Measurements from ENCODE around the gene LSM2.

LSM2 gene

DNA sequence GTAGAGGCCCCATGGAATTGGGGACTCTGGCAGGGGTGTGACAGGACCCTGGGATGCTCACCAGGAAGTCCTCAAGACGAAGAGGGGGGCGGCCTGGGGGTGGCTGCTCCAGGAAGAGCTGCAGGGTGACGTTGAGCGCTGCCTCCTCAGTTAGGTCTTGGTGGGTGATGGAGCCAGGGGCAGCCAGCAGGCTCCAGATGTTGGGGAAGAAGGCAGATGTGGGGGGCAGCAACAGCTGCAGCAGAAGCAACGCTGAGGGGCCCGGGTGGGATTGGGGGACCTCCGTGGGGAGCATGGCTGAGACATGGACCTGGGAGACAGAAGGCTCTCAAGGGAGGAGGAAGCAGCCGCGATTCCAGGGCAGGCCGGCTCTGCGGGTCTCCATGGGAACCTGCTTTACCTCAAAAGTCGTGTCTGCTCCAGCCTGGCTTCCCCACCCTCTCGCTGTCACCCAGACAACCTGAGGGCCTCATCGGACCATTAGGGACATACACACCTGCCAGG lies 30.2 kb downstream of the LSM2 start:
- Histone ChIP-seq H3K79me1 (ENCODE audit: low read depth, low read length) (no peaks in the 10 kb centered on the region), H3K9ac (ENCODE audit: low read depth, low read length, poor library complexity) (peak overlapping the region; percentile 21), H2BK5ac (ENCODE audit: low read length) (peak overlapping the region; percentile 53), H2AFZ (ENCODE audit: low read length) (no peak overlapping the region), H4K8ac (ENCODE audit: low read depth, low read length) (no peak overlapping the region), H3K27ac (replicated peaks; ENCODE audit: low read length) (no peak overlapping the region), H3K36me3 (replicated peaks in 1 of 2; ENCODE audit: control insufficient read depth in 2 of 2, insufficient read depth in 2 of 2, low read length in 2 of 2) (peaks cover 28 to 41% of the 10 kb centered on the region in 2 donors), H3K9me3 (replicated peaks in 1 of 2; ENCODE audit: control insufficient read depth in 2 of 2, insufficient read depth in 1 of 2, low read depth in 1 of 2, low read length in 2 of 2) (no peaks in the 10 kb centered on the region), H3K4me1 (ENCODE audit: control insufficient read depth in 2 of 2, insufficient read depth in 1 of 2, low read depth in 1 of 2, low read length in 2 of 2) (peaks cover 4 to 8% of the 10 kb centered on the region in 2 donors), H2BK120ac (ENCODE audit: low read depth, low read length) (no peak overlapping the region), H3K14ac (ENCODE audit: low read length) (peak overlapping the region; percentile 47), H3K27me3 (ENCODE audit: control insufficient read depth in 3 of 3, insufficient read depth in 3 of 3, low read depth in 1 of 3, low read length in 3 of 3) (no peaks in the 10 kb centered on the region), H3K23ac (ENCODE audit: low read depth, low read length, poor library complexity) (peak overlapping the region; percentile 93), H3K4me3 (ENCODE audit: low read length in 2 of 2) (no peak overlapping the region), H2AK5ac (ENCODE audit: low read depth, low read length) (peak overlapping the region; percentile 81), H2BK15ac (ENCODE audit: low read length) (peak overlapping the region; percentile 86), H3K18ac (ENCODE audit: low read length) (peak overlapping the region; percentile 80), H2BK12ac (ENCODE audit: low read length) (no peak overlapping the region), H4K91ac (ENCODE audit: low read depth, low read length, poor library complexity) (no peak overlapping the region), H3K4me2 (ENCODE audit: insufficient read depth, low read length, poor library complexity, severe bottlenecking) (peak overlapping the region; percentile 11), H3K4ac (ENCODE audit: low read length) (no peak overlapping the region)
- DNase-seq (ENCODE audit: low spot score), result no peak
- no CpG with 5 or more reads among the region's 14 CpGs for WGBS, 2 donors (ENCODE audit: extremely low coverage in 2 of 2, insufficient read length in 2 of 2, insufficient replicate concordance in 1 of 2)

DNA sequence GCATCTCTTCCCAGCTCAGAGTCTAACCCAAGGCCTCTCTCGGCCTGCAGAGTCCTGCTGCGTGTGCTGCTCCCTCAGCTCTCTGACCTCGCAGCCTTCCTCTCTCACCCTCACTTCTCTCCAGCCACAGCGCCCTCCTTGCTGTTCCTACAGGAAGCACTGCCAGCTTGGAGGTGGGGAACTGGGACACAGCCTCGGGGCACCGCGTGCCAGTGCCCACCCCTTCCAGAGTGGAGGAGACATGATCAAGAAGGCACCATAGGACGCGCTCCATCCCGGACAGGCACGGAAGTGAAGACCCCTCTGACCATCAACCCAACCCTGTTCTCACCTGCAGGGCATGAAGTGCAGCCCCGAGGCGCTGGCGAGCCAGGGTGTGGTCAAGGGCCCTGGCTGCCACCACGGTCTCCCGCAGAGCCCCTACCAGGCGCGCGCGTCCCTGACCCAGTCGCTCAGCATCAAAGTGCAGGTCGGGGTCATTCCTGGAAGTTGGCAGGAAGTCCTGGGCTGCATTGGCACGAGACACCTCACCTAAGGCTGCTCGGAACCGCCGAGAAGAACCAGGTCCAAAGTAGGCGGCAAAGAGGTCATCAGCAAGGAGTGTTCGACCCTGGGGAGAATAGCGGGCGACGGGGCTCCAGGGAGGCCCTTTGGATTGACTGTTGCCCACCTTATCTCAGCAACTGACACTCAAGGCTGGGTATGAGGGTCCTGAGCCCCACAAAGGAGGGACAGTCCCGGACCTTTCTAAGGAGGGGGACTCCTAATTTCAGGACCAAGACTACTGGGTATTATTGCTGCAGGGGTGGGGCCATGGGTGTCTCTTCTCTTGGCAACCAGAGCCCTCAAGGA lies 30.9 kb downstream of the LSM2 start:
- H3K4ac ChIP-seq (ENCODE audit: low read length), result no peak overlapping the region
- H3K4me2 ChIP-seq (ENCODE audit: insufficient read depth, low read length, poor library complexity, severe bottlenecking), result no peak overlapping the region
- H4K91ac ChIP-seq (ENCODE audit: low read depth, low read length, poor library complexity), result no peak overlapping the region
- no peak overlapping the region for H3K27ac ChIP-seq (replicated peaks; ENCODE audit: low read length)
- no peak overlapping the region for H2BK12ac ChIP-seq (ENCODE audit: low read length)
- DNase-seq (ENCODE audit: low spot score), result no peak
- no peak overlapping the region for H3K18ac ChIP-seq (ENCODE audit: low read length)
- H2BK120ac ChIP-seq (ENCODE audit: low read depth, low read length), result no peak overlapping the region
- H3K9me3 ChIP-seq (replicated peaks in 1 of 2; ENCODE audit: control insufficient read depth in 2 of 2, insufficient read depth in 1 of 2, low read depth in 1 of 2, low read length in 2 of 2), result no peaks in the 10 kb centered on the region
- H3K79me1 ChIP-seq (ENCODE audit: low read depth, low read length), result no peaks in the 10 kb centered on the region
- no peak overlapping the region for H2BK5ac ChIP-seq (ENCODE audit: low read length)
- H3K36me3 ChIP-seq (replicated peaks in 1 of 2; ENCODE audit: control insufficient read depth in 2 of 2, insufficient read depth in 2 of 2, low read length in 2 of 2), result peaks cover 23 to 35% of the 10 kb centered on the region in 2 donors
- H2AFZ ChIP-seq (ENCODE audit: low read length), result no peak overlapping the region
- no peaks in the 10 kb centered on the region for H3K27me3 ChIP-seq (ENCODE audit: control insufficient read depth in 3 of 3, insufficient read depth in 3 of 3, low read depth in 1 of 3, low read length in 3 of 3)
- no CpG with 5 or more reads among the region's 32 CpGs for WGBS, 2 donors (ENCODE audit: extremely low coverage in 2 of 2, insufficient read length in 2 of 2, insufficient replicate concordance in 1 of 2)
- peak overlapping the region; percentile 86 for H2BK15ac ChIP-seq (ENCODE audit: low read length)
- peak overlapping the region; percentile 72 for H3K9ac ChIP-seq (ENCODE audit: low read depth, low read length, poor library complexity)
- H4K8ac ChIP-seq (ENCODE audit: low read depth, low read length), result no peak overlapping the region
- peak overlapping the region; percentile 47 for H3K14ac ChIP-seq (ENCODE audit: low read length)
- peaks cover 4 to 8% of the 10 kb centered on the region in 2 donors for H3K4me1 ChIP-seq (ENCODE audit: control insufficient read depth in 2 of 2, insufficient read depth in 1 of 2, low read depth in 1 of 2, low read length in 2 of 2)
- peak overlapping the region; percentile 93 for H3K23ac ChIP-seq (ENCODE audit: low read depth, low read length, poor library complexity)
- H2AK5ac ChIP-seq (ENCODE audit: low read depth, low read length), result peak overlapping the region; percentile 71
- H3K4me3 ChIP-seq (ENCODE audit: low read length in 2 of 2), result no peak overlapping the region

DNA sequence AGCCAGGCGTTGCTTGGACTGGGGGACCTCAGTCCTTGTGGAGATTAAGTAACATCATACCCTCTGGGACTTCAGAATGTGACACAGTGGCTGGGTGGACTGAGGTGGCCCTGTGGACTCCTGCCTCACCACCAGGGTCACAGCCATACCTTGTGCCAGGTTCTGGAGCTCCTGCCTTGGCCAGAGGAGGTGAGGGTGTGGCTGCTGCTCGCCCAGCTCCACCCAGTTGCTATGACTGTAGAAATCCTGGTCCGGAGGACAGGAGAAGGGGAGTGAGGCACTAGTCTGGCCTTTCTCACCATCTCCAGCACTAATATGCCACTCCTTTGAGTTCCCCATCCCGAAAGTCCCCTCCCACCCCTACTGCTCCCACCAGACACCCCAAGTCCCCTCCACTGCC lies 31.6 kb downstream of the LSM2 start:
- Histone ChIP-seq H3K4me2 (ENCODE audit: insufficient read depth, low read length, poor library complexity, severe bottlenecking) (no peak overlapping the region), H2AFZ (ENCODE audit: low read length) (no peak overlapping the region), H2BK12ac (ENCODE audit: low read length) (no peak overlapping the region), H3K36me3 (replicated peaks in 1 of 2; ENCODE audit: control insufficient read depth in 2 of 2, insufficient read depth in 2 of 2, low read length in 2 of 2) (peaks cover 16 to 28% of the 10 kb centered on the region in 2 donors), H3K4me1 (ENCODE audit: control insufficient read depth in 2 of 2, insufficient read depth in 1 of 2, low read depth in 1 of 2, low read length in 2 of 2) (peaks cover 4 to 8% of the 10 kb centered on the region in 2 donors), H3K23ac (ENCODE audit: low read depth, low read length, poor library complexity) (no peak overlapping the region), H2BK15ac (ENCODE audit: low read length) (no peak overlapping the region), H3K14ac (ENCODE audit: low read length) (no peak overlapping the region), H3K79me1 (ENCODE audit: low read depth, low read length) (no peaks in the 10 kb centered on the region), H3K4ac (ENCODE audit: low read length) (no peak overlapping the region), H3K27ac (replicated peaks; ENCODE audit: low read length) (no peak overlapping the region), H3K9ac (ENCODE audit: low read depth, low read length, poor library complexity) (no peak overlapping the region), H3K9me3 (replicated peaks in 1 of 2; ENCODE audit: control insufficient read depth in 2 of 2, insufficient read depth in 1 of 2, low read depth in 1 of 2, low read length in 2 of 2) (no peaks in the 10 kb centered on the region), H4K91ac (ENCODE audit: low read depth, low read length, poor library complexity) (no peak overlapping the region), H2AK5ac (ENCODE audit: low read depth, low read length) (no peak overlapping the region), H4K8ac (ENCODE audit: low read depth, low read length) (no peak overlapping the region), H2BK5ac (ENCODE audit: low read length) (no peak overlapping the region), H3K18ac (ENCODE audit: low read length) (peak overlapping the region; percentile 60), H3K4me3 (ENCODE audit: low read length in 2 of 2) (no peak overlapping the region), H3K27me3 (ENCODE audit: control insufficient read depth in 3 of 3, insufficient read depth in 3 of 3, low read depth in 1 of 3, low read length in 3 of 3) (no peaks in the 10 kb centered on the region), H2BK120ac (ENCODE audit: low read depth, low read length) (no peak overlapping the region)
- WGBS, 2 donors (ENCODE audit: extremely low coverage in 2 of 2, insufficient read length in 2 of 2, insufficient replicate concordance in 1 of 2), result no CpG with 5 or more reads among the region's 4 CpGs
- no peak for DNase-seq (ENCODE audit: low spot score)

DNA sequence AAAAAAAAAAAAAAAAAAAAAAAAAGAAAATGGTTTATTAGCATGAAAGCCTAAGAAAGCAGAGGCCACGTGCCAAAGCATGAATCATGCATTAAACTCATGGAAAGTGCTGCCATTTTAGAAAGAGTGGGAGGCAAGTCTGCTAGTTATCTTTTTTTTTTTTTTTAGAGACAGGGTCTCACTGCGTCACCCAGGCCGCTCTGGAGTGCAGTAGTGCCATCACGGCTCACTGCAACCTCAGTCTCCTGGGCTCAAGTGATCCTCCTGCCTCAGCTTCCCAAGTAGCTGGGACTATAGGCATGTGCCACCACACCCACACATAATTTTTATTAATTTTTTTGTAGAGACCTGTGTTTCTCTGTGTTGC lies 34.8 kb downstream of the LSM2 start:
- H2BK12ac ChIP-seq (ENCODE audit: low read length), result no peak overlapping the region
- H3K4ac ChIP-seq (ENCODE audit: low read length), result no peak overlapping the region
- no peaks in the 10 kb centered on the region for H3K27me3 ChIP-seq (ENCODE audit: control insufficient read depth in 3 of 3, insufficient read depth in 3 of 3, low read depth in 1 of 3, low read length in 3 of 3)
- no peak overlapping the region for H3K18ac ChIP-seq (ENCODE audit: low read length)
- no peak overlapping the region for H3K9ac ChIP-seq (ENCODE audit: low read depth, low read length, poor library complexity)
- no peak overlapping the region for H2BK120ac ChIP-seq (ENCODE audit: low read depth, low read length)
- H3K79me1 ChIP-seq (ENCODE audit: low read depth, low read length), result no peaks in the 10 kb centered on the region
- no peak overlapping the region for H3K4me2 ChIP-seq (ENCODE audit: insufficient read depth, low read length, poor library complexity, severe bottlenecking)
- no peak overlapping the region for H2BK15ac ChIP-seq (ENCODE audit: low read length)
- H4K91ac ChIP-seq (ENCODE audit: low read depth, low read length, poor library complexity), result no peak overlapping the region
- H2AFZ ChIP-seq (ENCODE audit: low read length), result no peak overlapping the region
- H2AK5ac ChIP-seq (ENCODE audit: low read depth, low read length), result no peak overlapping the region
- no peak overlapping the region for H3K4me3 ChIP-seq (ENCODE audit: low read length in 2 of 2)
- no peak overlapping the region for H3K27ac ChIP-seq (replicated peaks; ENCODE audit: low read length)
- no peak for DNase-seq (ENCODE audit: low spot score)
- no peak overlapping the region for H3K14ac ChIP-seq (ENCODE audit: low read length)
- no CpG with 5 or more reads among the region's 4 CpGs for WGBS, 2 donors (ENCODE audit: extremely low coverage in 2 of 2, insufficient read length in 2 of 2, insufficient replicate concordance in 1 of 2)
- H2BK5ac ChIP-seq (ENCODE audit: low read length), result no peak overlapping the region
- H4K8ac ChIP-seq (ENCODE audit: low read depth, low read length), result no peak overlapping the region
- peaks cover 0 to 1% of the 10 kb centered on the region in 2 donors for H3K9me3 ChIP-seq (replicated peaks in 1 of 2; ENCODE audit: control insufficient read depth in 2 of 2, insufficient read depth in 1 of 2, low read depth in 1 of 2, low read length in 2 of 2)
- H3K23ac ChIP-seq (ENCODE audit: low read depth, low read length, poor library complexity), result no peak overlapping the region
- H3K4me1 ChIP-seq (ENCODE audit: control insufficient read depth in 2 of 2, insufficient read depth in 1 of 2, low read depth in 1 of 2, low read length in 2 of 2), result peaks cover 3 to 7% of the 10 kb centered on the region in 2 donors
- H3K36me3 ChIP-seq (replicated peaks in 1 of 2; ENCODE audit: control insufficient read depth in 2 of 2, insufficient read depth in 2 of 2, low read length in 2 of 2), result no peaks in the 10 kb centered on the region
